GM21717 (cell line): ENCODE results near the gene LARGE1.
"Not testable (repeated sequence)": the region's sequence is repeated elsewhere in the genome, so short reads cannot be mapped to it uniquely, and the experiment has no call there.

Experiments used
- ATAC-seq: cut with Tn5 transposase; IDR thresholded peaks from one replicate; pipeline ENCODE4 v1.9.1; 2021; ENCODE audit warnings: mild to moderate bottlenecking, moderate library complexity; ENCODE audit not compliant: unreplicated experiment

Gene LARGE1

GRCh38 chr22:33858653-33859052 lies 61.6 kb downstream of the LARGE1 start:
- not testable (repeated sequence) for ATAC-seq

GRCh38 chr22:33857767-33858166 lies 62.5 kb downstream of the LARGE1 start:
- ATAC-seq, result not testable (repeated sequence)

GRCh38 chr22:33854724-33855123 lies 65.6 kb downstream of the LARGE1 start:
- ATAC-seq, result no peak

- ATAC-seq, result no peak
Measured at GRCh38 chr22:33853200-33854097, 66.8 kb downstream of the LARGE1 start.

GRCh38 chr22:33851821-33852384 lies 68.4 kb downstream of the LARGE1 start:
- ATAC-seq, result no peak

- ATAC-seq, result no peak
Measured at GRCh38 chr22:33851240-33851639, 69.0 kb downstream of the LARGE1 start.

- no peak for ATAC-seq
Measured at GRCh38 chr22:33850724-33851123, 69.6 kb downstream of the LARGE1 start.

GRCh38 chr22:33850193-33850592 lies 70.1 kb downstream of the LARGE1 start:
- no peak for ATAC-seq

GRCh38 chr22:33848251-33848650 lies 72.0 kb downstream of the LARGE1 start:
- no peak for ATAC-seq

- no peak for ATAC-seq
Measured at GRCh38 chr22:33844273-33844672, 76.0 kb downstream of the LARGE1 start.

GRCh38 chr22:33842421-33843094 lies 77.7 kb downstream of the LARGE1 start:
- no peak for ATAC-seq

GRCh38 chr22:33842006-33842354 lies 78.3 kb downstream of the LARGE1 start:
- ATAC-seq, result peak; percentile 53

GRCh38 chr22:33841281-33842005 lies 78.8 kb downstream of the LARGE1 start:
- ATAC-seq, result peak; percentile 39

- ATAC-seq, result no peak
Measured at GRCh38 chr22:33838644-33839043, 81.6 kb downstream of the LARGE1 start.

GRCh38 chr22:33837826-33838225 lies 82.5 kb downstream of the LARGE1 start:
- no peak for ATAC-seq

GRCh38 chr22:33835265-33835664 lies 85.0 kb downstream of the LARGE1 start:
- no peak for ATAC-seq

GRCh38 chr22:33832558-33833151 lies 87.6 kb downstream of the LARGE1 start:
- ATAC-seq, result no peak

GRCh38 chr22:33831651-33832050 lies 88.6 kb downstream of the LARGE1 start:
- ATAC-seq, result no peak

GRCh38 chr22:33831207-33831606 lies 89.1 kb downstream of the LARGE1 start:
- ATAC-seq, result no peak

GRCh38 chr22:33829546-33830280 lies 90.6 kb downstream of the LARGE1 start:
- ATAC-seq, result no peak
